GM19328 (cell line): ENCODE results near the gene ARHGAP26.

Experiments
- ATAC-seq: cut with Tn5 transposase; IDR thresholded peaks from one replicate; pipeline ENCODE4 v1.9.1; 2021; ENCODE audit warnings: mild to moderate bottlenecking, moderate library complexity; ENCODE audit not compliant: unreplicated experiment

Gene ARHGAP26

DNA sequence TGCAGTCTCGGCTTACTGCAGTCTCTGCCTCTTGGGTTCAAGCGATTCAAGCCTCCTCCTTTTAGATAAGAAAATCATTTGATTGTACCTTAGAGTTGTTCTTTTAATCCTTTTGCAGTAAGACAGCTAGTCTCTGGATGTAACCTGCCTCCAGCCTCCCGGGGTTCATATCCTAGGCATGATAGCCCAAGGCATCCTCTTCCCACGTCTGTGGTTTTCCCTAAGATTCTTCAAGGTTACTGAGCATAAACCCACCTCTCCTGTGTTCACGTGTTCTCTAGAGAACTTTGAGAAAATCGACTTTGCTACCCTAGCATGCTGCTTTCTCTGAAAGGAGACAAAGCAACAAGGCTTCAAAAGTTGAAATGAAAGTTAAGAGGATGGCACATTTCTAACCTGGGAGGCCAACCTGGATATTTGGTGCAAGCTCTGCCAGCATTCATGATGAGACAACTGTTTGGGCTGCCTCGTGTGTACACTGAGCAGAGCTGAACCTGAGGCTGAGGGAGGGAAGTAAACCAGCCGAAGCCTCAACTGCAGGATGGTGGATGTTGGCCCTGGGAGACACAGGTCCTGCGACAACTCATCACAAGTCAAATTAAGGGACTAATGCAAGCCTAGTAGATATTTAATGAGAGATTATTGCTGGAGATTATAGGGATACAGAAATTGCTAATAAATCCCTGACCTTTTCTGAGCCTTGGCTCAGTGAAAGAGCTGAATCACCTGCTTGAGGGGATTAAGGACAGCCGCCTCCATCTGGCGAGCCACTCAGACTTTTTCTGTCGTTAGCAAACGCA lies 261.8 kb downstream of the ARHGAP26 start:
- no peak for ATAC-seq

DNA sequence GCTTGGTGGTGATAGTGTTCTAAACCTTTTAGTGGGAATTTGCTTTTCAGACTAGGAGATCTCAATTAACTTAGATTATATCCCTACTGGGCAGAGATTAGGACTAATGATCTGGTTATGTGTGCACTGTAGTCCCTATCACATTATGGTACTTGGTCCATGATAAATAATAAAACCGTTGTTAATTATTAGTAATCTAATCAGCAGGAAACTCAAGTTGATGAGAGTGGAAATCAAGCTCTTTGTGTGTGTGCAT lies 262.3 kb downstream of the ARHGAP26 start:
- no peak for ATAC-seq

DNA sequence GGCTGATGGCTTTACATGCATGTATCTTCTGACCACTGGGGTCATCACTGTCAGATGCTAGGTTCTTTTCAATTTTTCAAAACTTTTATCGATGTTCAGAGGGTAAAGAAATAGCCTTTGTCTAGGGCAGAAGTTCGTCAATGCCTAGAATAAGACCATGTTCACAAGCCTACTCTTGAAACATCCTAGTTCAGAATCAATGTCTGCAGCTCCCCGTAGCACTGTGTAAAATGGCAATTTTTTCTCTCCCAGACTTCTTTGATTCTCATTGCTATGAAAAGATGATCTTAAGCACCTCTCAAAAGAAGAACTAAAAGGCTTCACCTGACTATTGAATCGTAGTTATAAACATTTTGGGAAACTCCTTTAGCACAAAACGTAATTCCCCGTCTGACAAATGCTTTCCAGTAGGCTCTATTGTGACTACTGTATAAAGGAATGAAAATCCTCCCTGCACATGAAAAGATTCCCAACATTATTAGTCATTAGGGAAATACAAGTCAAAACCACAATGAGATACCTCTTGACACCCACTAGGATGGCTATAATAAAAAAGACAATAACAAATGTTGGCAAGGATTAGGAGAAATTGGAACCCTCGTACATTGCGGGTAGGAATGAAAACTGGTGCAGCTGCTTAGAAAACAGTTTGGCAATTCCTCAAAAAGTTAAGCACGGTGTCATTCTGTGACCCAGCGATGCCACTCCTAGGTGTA lies 263.5 kb downstream of the ARHGAP26 start:
- ATAC-seq: no peak

DNA sequence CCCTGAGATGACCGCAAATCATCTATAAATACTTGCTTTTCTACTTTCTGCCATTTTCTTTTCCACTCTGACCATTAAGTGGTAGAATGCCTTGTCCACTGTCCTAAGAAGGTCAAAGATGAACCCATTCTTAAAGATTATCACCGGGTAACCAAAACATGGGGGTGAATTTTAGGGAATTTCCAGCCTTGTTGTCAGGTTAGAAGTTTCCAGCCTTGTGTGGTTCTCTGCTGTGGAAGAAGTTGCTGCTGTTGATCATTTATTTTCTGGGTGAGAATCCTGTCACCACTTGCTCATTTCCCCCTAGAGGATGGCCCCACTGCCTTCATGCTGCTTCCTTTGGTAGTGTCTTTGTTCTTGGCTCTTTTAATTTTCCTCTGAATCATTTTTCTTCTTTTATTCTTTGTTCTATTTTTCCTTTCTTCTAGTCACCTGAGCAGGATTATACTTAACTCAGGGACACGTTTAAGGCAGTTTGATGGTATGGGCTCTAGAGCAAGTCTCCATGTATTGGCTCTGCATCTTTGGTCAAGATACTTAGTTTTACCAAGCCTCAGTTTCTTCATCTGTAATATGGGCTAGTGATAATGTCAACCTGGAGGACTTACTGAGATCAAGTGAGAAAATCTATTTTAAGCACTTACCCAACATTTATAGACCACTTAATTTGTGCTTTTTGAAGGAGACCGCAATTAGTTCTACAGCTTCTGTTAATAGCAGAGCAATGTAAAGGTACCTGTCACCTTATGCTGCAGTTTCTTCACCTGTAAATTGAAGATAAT lies 266.2 kb downstream of the ARHGAP26 start:
- ATAC-seq: no peak

DNA sequence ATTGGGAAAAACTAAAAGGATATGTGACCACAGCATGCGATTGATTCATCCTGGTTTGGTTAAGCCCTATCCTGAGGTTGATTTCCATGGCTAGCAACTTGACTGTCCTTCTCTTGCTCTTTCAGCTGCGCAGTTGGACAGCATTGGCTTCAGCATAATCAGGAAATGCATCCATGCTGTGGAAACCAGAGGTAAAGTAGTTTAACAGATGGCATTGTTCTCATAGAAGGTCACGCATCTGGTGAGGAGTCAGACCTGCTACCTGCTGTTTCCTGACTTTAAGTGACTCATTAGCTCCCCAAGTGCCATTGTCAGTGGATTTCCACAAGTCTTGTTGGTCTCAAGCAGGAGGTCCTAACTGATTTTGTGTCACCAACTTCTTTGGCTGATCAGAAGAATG lies 266.9 kb downstream of the ARHGAP26 start:
- ATAC-seq: no peak

DNA sequence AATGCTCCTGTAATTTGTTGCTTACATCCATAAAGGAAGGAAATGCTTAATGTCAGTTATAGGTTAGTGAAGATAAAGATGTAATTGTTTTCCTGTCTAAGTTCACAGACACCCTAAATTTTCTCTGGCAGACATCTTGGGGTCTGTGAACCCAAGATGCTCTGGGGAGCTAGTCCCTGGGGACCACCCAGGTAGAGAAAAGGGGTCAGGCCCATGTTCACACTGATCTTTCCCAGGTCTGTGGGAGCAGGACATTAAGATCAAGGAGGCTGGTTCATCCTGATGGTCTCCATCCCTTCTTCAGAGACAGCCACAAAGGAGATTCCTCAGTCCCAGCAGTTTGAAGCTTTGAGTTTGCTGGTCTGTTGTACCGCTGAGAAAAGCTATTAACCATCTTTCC lies 267.5 kb downstream of the ARHGAP26 start:
- no peak for ATAC-seq

DNA sequence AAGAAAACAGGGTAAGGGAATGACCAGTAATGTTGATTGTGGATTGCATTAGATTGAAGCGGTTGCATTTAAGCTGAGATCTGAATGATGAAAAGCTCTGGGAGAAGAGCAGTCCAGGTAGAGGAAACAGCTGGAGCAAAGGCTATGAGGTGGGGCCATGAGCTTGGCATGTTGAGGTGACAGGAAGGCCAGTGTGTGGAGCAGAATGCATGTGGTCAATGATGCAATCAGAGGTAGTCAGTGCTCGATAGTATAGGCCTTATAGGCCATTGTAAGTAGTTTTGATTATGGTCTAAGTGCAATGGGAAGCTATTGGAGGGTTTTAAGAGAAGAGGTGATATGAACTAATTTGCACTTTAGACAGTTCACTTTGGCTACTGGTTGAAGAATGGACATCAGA lies 270.4 kb downstream of the ARHGAP26 start:
- no peak for ATAC-seq

DNA sequence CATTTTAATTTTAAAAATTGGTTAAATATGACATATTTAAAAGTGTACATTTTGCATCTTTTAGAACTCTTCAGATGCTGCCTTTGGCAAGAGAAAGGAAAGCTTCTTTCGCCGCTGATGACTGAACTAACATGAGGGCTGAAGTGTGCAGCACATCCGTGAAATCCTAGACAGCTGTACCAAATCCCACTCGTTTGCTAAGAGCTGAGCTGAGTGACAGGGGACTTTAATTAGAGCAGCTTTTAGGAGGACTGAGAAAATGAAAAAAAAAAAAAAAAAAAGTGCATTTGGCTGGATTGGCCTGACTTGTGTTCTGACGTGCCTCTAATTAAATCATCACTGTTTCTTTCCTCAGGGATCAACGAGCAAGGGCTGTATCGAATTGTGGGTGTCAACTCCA lies 271.3 kb downstream of the ARHGAP26 start:
- no peak for ATAC-seq

DNA sequence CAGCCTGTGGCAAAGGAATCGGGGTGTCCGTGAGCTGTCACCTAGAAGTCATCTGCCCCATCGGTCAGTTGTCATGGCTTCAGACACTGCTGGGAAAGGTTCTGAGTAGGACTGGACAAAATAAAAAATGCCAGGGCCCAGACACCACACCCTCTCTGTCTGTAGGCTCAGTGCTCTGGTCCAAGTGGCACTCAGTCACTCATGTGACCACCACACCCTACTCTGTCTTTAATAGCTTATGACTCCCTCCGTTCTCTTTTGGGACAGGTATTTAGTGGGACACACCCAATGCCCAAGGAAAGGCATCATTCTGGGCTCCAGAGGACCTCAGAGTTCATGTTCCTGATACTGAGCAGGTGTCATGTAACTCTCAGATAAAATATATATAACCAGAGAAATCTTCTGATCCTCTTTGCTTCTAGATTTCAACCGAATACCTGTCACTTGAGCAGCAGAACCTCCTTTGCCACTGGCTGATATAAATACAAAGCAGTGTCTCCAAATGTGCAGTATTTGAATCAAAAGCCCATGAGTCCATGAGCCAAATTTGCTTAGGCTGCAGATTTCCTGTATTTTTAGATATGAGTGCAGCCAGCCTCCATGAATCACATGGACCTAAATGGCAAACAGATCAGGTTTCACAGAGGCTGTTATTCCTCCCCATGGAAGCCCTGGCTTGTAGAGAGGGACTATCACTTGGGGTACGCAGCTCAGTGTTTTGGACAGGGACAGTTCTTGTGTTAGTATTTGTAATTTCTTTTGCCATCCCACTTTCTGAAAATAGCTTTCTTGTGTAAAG lies 272.0 kb downstream of the ARHGAP26 start:
- ATAC-seq: no peak

DNA sequence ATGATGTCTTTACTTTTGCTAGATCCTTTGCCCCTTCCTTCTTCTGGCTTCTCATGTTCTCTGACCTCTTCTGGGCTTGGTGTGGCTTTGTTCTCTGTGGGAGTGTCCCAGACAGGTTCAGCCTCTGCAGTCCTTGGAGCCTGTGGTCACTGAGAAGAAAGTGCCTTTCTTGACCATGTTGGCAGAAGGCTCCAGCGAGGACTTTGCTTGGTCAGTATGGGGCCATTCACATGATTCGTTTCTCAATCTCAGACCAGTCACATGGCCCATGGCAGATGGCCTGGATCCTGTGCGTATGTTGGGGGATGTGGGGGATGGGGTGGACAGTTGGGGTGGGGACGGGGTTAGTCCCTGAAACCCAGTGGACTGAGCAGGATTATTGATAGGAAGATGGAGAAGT lies 274.1 kb downstream of the ARHGAP26 start:
- no peak for ATAC-seq

DNA sequence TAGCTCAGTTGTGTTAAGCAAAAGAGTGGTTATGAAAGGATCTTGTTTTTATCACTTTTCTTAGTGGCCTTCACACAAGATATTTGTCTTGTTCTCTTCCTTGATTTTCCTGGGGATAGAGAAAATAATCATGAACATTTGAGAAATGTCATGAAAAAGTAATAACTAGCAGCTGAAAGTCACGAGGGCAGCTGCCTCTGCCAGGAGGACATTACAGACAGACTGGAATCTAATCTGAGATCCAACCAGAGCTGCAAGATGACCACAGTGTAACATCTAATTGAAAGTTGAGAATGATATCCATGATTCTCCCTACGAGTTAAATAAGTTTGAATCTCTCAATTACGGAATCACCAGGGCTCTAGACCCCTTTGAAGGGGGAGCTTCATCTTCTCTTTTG lies 274.9 kb downstream of the ARHGAP26 start:
- no peak for ATAC-seq

DNA sequence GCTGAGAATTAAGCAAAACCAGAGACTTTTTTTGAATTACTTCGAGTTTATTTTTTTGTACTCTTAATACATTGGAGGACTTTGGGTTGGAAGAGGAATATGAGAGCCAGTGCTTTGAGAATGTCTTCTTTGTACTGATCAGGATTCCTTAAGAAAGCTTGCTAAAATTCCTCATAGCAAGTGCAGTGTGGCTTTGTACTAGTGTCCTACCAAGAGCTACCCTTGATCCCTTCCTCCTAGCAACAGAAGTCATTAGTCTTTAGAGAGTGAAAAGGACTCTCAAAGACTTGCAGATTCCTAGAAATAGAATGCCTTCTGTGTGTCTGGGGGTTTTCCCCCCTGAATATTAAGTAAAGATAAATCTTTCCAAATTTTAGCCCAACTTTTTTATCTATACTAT lies 276.1 kb downstream of the ARHGAP26 start:
- ATAC-seq: no peak

DNA sequence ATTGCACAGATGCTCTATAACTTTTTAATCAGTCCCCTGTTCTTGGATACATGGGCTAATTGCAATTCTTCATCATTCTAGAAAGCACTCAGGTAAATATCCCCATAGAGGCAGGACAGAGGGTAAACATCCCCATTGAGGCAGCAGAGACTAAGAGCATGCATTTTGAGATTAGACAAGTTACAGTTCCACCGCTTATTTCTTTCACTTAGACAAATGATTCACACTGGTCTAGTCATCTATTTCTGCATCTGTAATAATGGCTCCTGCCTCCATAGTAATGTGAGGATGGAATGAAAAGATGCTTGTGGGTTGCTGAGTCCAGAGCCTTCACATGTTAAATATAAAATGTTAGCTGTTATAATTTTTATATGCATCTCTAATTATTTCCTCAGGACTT lies 276.9 kb downstream of the ARHGAP26 start:
- ATAC-seq: no peak

DNA sequence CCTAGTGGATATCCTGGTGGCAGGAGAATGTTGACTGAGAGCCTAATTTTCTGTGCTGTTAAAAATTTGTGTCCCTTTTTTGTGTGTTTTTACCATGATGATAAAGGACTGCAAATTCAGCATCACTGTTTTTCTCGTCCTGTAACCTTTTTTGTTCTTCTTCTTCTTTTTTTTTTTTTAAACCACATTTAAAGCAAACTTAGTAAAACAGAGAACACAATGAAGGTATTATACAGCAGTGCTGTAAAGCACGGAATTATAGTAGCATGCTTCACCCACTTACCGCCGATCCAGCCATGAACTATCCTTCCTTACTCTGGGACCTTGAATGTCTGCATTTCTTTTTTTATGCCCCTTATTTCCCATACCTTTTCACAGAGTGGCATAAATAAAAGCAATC lies 280.0 kb downstream of the ARHGAP26 start:
- ATAC-seq: no peak

DNA sequence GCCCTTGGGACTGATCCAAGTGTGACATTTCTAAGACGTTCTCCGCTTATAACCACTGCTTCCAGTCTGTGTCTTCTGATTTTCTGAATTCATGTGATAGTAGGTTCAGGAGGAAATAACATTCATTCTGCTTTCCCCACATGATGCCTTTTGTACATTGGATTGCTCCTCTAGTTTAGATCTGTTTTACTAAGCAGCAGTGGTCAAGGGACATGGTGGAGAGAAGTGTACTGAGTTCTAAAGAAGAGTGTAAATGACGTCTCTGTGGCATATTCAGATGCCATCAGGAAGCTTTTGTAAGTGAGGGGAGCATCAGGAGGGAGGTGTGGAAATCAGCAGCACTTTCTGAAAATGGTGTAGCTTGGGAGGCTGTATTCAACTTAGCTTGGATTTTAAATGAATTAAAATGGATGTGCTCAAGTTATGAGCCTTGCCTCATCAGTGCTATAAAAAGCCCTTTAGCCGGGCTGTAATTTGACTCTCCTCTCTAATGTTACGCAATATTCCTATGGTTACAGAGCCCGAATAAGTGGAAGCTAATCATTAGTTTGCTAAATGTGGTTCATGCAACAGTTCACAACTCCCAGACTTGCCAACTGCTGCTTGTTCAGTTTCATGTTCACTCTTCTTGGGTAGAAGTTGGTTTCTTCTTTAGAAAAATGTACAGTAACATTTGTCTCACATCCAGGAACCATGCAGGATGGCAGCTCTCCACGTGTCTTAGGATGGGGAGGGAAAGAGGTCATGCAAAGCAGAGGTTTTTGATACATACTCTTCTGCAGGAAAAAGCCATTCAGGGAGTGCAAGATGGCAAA lies 281.3 kb downstream of the ARHGAP26 start:
- ATAC-seq: no peak

DNA sequence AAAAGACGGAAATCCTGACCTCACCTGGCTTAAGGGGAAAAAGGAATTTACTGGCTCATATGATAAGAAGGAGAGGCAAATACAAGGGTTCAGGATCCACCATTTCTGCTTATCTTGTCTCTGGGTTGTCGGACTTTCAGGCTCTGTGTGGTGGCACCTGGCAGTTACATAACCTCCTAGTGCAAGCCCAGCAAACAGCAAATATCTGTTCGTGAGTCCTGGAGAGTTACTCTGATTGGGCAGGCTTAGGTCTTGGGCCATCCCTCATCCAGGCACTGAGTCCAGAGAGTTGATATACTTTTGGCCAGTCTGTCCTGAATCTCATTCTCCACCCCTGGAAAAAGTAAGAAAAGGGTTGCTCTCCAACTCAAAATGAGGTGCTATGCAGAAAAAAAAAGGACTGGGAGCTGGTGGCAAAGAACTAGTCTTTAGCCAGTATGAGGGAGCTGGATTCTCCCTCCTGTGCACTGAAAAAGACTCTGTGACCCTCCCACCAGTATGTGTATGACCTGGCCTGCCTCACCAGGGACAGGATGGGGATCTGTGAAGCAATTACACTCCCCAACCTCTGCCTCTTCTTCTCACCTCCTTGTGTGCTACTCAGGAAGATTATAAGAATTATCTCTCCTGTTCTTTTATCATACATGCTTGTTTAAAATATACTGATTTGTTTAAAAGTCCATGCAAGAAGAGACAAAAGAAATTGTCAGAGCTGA lies 282.9 kb downstream of the ARHGAP26 start:
- no peak for ATAC-seq

DNA sequence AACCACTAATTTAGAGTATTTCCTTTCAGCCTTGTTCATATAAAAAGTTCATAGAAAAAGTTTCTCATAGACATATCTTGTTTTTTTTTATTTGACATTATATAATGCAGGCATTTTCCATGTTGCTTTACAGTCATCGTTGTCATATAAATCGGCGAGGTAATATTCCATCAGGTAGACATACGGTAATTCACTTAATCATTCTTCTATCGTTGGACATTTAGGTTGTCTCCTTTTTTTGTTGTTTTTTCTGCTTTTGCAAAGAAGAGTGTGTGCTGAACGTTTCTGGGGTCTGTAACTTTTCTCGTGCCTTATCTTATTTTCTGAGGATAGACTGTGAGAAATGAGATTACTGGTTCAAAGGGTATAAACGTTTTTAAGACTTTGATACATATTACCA lies 283.6 kb downstream of the ARHGAP26 start:
- ATAC-seq: no peak

DNA sequence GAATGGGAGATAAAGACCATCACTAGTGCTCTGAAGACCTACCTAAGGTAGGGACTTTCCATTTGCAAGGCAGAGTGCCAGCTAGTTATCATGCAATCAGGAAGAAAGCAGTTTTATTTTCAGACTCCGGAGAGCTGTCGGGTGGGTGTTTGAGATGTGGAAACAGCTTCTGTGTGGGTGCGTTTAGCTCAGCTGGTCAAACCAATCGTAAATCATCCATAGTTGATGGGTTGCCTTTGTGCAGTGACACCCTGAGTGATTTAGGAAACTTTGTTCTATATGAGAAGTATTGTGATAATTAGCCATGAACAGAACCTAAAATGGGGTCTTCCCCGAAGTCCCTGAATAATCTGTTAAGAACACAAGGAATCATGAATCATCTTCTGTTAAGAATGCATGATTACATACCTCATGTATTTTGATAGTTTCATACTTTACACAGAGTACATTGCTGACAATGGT lies 284.3 kb downstream of the ARHGAP26 start:
- ATAC-seq: peak; percentile 46

DNA sequence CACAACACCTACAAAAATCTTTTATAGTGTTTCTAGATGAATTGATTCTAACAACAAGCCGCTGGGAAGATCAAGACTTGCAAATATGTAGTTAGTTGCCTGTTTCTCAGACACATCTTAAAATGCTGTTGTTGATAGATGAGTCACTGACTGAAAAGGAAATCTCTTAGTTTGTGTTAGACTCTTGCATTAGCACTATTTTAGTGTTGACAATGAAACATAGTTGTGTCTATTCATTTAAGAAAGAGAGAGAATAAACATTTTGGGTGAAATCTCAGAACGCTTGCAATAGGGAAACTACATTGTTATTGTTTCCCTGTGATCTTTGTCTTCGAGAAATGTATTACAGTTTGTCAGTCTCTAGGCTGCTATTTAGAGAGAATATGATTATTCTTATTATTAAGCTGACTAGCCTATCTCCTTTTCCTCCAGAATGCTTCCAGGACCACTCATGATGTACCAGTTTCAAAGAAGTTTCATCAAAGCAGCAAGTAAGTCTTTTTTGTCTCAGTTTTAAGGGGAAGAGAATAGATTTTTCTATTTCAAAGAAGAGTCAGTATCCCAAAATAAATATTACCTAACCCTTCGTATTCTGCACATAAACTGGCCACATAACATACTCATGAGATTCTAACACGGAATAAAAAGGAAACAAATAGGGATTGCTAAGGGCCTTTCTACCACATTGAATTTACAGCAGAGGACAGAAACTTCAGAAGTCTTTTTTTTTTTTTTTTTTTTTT lies 285.6 kb downstream of the ARHGAP26 start:
- no peak for ATAC-seq
